ENCODE measurements around the gene FKBP1A.

DNA sequence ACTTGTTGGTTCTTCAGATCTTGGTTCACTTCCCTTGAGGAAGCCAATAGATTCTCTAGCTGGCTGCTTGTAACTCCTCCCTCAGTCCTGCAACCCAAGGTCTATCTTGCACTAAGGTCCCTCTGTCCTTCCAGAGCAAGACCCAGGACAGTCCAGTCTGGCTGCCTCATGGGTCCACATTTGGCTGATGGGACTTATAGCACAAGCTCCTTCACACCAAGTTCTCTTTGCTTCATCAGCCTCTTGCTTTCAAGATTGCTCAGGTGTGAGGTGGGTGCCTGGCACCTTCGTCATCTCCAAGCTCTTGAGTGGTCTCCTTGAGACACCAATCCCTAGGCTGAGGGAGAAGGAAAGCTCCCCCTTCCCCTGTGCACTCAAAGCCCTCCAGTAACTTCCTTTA is 45.5 kb upstream of the FKBP1A start:
- TF ChIP-seq POLR2AphosphoS5 (IDR thresholded peaks at IDR 0.05) (no peak), POLR2A (IDR thresholded peaks at IDR 0.05) (no peak)
- TF ChIP-seq, protein P1, sequence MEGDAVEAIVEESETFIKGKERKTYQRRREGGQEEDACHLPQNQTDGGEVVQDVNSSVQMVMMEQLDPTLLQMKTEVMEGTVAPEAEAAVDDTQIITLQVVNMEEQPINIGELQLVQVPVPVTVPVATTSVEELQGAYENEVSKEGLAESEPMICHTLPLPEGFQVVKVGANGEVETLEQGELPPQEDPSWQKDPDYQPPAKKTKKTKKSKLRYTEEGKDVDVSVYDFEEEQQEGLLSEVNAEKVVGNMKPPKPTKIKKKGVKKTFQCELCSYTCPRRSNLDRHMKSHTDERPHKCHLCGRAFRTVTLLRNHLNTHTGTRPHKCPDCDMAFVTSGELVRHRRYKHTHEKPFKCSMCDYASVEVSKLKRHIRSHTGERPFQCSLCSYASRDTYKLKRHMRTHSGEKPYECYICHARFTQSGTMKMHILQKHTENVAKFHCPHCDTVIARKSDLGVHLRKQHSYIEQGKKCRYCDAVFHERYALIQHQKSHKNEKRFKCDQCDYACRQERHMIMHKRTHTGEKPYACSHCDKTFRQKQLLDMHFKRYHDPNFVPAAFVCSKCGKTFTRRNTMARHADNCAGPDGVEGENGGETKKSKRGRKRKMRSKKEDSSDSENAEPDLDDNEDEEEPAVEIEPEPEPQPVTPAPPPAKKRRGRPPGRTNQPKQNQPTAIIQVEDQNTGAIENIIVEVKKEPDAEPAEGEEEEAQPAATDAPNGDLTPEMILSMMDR (IDR thresholded peaks at IDR 0.05 in 8 of 11, conservative IDR thresholded peaks at IDR 0.05 in 3 of 11), result no peak

All from spleen (tissue), 7 donors.